NCI-H524 (cell line): ENCODE measurements around the gene PAX4.

Experiments used
- DNase-seq, 2 experiments: peaks; one replicate each; lab custom pipeline; 2025; lab: John Stamatoyannopoulos, UW

PAX4 gene, protein sequence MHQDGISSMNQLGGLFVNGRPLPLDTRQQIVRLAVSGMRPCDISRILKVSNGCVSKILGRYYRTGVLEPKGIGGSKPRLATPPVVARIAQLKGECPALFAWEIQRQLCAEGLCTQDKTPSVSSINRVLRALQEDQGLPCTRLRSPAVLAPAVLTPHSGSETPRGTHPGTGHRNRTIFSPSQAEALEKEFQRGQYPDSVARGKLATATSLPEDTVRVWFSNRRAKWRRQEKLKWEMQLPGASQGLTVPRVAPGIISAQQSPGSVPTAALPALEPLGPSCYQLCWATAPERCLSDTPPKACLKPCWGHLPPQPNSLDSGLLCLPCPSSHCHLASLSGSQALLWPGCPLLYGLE

DNA sequence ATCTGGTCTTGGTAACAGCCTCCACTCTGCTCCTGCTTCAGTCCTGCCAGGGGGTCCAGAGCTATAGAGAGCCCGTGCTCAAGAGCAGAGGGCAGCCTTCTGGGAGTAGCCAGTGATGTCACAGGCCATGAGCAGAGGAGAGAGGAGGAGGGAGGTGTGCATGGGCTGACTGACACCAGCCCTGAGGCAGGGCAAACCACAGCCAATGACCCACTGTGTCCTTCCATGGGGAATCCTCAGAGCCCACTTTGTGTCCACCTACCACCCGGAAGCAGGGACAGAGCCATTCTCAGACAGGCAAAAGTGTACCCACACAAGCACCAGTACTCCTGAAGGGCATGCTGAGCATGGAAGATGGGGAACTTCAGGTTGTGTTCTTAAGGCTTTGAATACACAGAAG, at the start of gene PAX4:
TSS of gene PAX4 (minus strand) at position 101 of the 400 bp plus-strand sequence. CDS start 2,214 bp downstream, outside the sequence.
- DNase-seq = no peak

DNA sequence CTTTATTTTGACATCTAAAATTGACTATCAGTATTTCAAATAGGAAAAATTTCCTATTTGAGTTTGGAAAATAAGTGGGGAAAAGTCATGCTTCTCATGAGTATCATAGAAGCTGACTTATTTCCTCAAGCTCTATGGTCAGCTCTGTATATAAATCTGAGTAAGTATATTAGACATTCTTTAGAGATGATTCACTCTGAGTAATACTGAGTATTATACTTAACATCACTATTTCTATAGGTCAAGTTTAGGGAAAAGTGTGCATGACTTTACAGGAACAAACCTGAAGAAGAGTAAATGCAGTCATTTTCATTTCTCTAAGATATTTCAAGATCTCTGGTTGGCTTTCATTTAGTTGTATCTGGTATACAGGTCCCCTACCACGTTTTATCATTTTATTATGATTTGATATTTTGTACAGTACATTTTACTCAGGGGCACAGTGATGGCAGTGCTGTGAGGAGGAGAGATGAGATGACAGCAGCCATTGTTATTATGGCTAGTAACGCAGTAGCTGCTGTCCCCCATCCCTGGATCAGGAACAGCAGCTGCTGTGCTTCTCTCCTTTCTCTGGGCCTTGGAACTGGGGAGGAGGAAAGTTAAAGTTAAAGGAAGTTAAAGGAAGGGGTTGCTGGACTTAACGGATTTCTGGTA, 49.2 kb upstream of the PAX4 start:
- DNase-seq = no peak

GRCh38 chr7:127666602-127667001, 48.7 kb upstream of the PAX4 start:
- no peak for DNase-seq

- no peak for DNase-seq
These were observed 48.0 kb upstream of the PAX4 start for GRCh38 chr7:127665922-127666321.

GRCh38 chr7:127658970-127659630, 41.2 kb upstream of the PAX4 start:
- DNase-seq = no peak

- no peak for DNase-seq
These were observed 39.6 kb upstream of the PAX4 start for GRCh38 chr7:127657500-127657899.

- no peak for DNase-seq
These were observed 37.8 kb upstream of the PAX4 start for GRCh38 chr7:127655720-127656119.

GRCh38 chr7:127654404-127655394, 36.8 kb upstream of the PAX4 start:
- peak in 1 of 2 experiments; percentile 26 for DNase-seq

DNA sequence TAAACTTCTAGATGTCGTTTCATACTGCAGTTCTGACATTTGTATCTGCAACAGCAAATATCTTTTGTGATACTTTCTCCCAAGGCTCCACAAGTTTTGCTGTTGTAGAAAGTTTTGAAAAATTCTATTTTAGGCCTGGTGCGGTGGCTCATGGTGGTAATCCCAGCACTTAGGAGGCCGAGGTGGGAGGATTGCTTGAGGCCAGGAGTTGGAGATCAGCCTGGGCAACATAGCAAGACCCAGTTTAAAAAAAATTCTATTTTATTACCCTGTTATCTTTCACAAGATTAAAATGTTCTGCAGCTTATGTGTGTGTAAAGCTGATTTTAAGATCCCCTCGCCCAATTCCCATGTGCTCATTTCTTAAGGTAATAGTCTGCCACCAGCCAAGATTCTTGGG, 35.5 kb upstream of the PAX4 start:
- DNase-seq = no peak

- peak in 1 of 2 experiments; percentile 55 for DNase-seq
These were observed 34.6 kb upstream of the PAX4 start for GRCh38 chr7:127652333-127653248.

- peak; percentile 99 for DNase-seq
These were observed 33.8 kb upstream of the PAX4 start, which contains the start of gene SND1 for GRCh38 chr7:127651556-127652332. Gene SND1 (plus strand): TSS chr7:127652194. CDS start chr7:127652374, 180 bp downstream.

DNA sequence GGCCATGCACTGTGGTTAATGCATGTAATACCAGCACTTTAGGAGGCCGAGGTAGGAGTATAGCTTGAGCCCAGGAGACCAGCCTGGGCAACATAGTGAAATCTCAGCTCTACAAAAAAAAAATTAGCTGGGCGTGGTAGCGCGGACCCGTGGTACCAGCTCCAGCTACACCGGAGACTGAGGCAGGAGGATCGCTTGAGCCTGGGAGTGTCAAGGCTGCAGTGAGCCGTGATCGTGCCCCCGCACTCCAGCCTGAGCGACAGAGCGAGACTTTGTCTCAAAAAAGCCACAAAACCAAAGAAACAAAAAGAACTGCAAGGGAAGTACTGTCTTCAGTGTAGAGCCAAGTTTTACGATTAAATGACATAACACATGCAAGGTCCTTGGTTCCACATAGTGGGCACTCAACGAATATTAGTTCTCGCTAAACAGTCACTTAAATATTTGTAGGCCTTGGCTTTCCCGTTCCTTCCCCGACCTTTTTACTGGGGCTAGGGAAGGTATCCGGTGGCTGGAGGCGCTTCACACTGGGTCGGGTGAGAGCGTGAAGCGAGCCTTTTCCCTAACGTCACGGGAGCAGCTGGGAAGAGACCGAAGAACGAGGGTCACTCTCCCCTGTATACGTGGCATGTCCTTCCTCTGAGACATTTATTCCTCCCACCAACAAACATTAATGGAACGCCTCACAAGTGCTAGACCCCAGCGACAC, 33.1 kb upstream of the PAX4 start:
- peak in 1 of 2 experiments; percentile 26 for DNase-seq

DNA sequence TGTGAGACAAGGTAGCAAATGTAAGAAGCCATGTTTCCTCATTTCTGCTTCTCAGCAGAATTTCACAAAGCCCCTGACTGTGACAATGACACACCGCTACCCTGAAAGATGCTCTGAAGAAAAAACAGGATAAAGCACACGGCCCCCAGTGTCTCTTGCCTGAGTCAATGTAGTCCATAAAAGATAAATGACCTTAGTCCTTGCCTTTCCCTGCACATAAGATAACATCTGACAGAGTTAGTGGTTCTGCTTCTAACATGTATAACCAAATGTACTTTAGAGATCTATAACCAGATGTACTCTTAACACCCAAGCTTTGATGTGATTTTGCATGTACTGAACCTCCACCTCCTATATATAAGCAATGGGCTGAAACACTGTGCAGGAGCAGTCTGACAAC, 31.0 kb upstream of the PAX4 start:
- DNase-seq = no peak

- DNase-seq = no peak
These were observed 29.7 kb upstream of the PAX4 start for GRCh38 chr7:127647636-127648035.

GRCh38 chr7:127644484-127644883, 26.5 kb upstream of the PAX4 start:
- DNase-seq = no peak

- DNase-seq = no peak
These were observed 20.3 kb upstream of the PAX4 start for GRCh38 chr7:127638197-127638596.

DNA sequence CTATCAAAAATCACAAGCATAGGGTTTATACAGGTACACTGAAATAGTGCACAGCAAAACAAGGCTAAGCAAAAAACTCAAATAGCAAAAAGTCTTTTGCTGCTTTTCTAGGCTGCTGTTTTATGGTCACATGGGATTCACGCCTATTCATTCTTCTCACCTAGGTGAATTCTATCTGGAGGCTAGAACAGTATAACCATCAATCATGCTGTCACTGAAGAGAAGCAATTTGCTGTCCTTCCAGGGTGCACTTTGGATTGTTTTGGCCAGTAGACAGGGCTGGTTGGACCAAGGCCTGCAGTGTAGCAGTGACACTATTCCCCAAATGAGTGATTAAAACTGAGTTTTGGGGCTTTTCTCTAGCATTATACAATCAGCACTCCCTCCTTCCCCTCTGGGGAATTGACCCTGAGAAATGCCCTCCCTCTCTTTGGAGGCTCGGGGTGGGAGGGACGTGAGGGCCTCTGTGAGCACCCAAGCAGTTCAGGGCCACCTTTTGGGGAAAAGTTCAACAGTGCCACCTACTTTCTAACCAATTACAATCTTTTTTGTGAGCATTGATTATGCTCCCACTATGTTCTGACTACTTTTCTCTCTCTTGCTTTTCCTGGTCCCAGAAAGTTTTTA, 17.8 kb upstream of the PAX4 start:
- DNase-seq = no peak

DNA sequence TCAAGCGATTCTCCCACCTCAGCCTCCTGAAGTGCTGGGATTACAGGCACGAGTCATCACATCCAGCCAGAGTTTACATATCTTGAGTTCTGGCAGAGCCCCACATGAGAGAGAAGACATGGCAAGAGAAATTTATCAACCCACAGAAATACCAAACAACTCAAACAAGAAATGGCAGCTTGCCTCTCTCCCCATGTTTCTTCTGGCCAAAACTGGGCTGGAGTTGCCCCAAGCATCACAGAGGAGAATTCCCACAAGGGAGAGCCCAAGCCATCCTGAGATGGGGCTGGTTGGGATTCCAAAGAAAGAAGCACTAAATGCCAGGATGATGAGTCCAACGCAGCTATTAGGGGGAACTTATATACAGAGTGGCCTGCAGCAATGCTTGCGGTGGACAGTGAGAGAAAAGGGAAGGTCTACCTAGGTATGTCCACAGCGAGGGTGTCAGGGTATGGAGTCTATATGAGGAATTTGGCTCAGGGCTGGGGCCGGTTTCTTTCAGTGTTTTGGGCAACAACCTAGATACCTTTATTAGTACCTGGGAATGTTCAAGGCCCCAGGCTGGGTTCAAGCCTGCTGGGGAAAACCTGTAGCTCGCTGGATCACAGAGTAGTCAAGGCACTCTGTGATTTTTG, 14.5 kb upstream of the PAX4 start:
- no peak for DNase-seq
